ENCODE data around the gene C2CD2. TPM values are rescaled to one million over a fixed set of nuclear protein-coding genes. Genes with fewer than 3 reads are reported as not detected.

C2CD2 gene
- total and polyA plus RNA-seq, 3 donors from 2014 or later = 8.6 to 17.4 (median 13.2) TPM

- TF ChIP-seq CTCF (IDR thresholded peaks at IDR 0.05) = no peak
- no peak for TF ChIP-seq POLR2A (IDR thresholded peaks at IDR 0.05)
- Histone ChIP-seq H3K9me3 (no peaks in the 10 kb centered on the region), H3K4me3 (no peak overlapping the region), H3K27ac (no peak overlapping the region), H3K27me3 (no peaks in the 10 kb centered on the region), H3K36me3 (ENCODE audit: low read depth, missing control alignments) (no peaks in the 10 kb centered on the region), H3K4me1 (no peaks in the 10 kb centered on the region)
- WGBS, 2 donors = 83 to 93% methylated on average over 7 to 9 of the region's 9 CpGs
- DNase-seq = no peak
- intact Hi-C loops (cut with DNase I; ENCODE audit: low total_unique reads) = no loop called here
Observed at GRCh38 chr21:41852929-41853320, 100.9 kb downstream of the C2CD2 start.

GRCh38 chr21:41852151-41852928 lies 101.5 kb downstream of the C2CD2 start:
- TF ChIP-seq CTCF (IDR thresholded peaks at IDR 0.05) (no peak), POLR2A (IDR thresholded peaks at IDR 0.05) (no peak)
- Histone ChIP-seq H3K27ac (no peak overlapping the region), H3K4me1 (no peaks in the 10 kb centered on the region), H3K4me3 (no peak overlapping the region), H3K9me3 (no peaks in the 10 kb centered on the region), H3K36me3 (ENCODE audit: low read depth, missing control alignments) (no peaks in the 10 kb centered on the region), H3K27me3 (no peaks in the 10 kb centered on the region)
- 88 to 92% methylated on average over 18 to 21 of the region's 21 CpGs for WGBS, 2 donors
- intact Hi-C loops (cut with DNase I; ENCODE audit: low total_unique reads) = no loop called here
- no peak for DNase-seq

- H3K27me3 ChIP-seq = no peaks in the 10 kb centered on the region
- no peaks in the 10 kb centered on the region for H3K4me1 ChIP-seq
- intact Hi-C loops (cut with DNase I; ENCODE audit: low total_unique reads) = no loop called here
- no peak overlapping the region for H3K4me3 ChIP-seq
- TF ChIP-seq CTCF (IDR thresholded peaks at IDR 0.05) (no peak), POLR2A (IDR thresholded peaks at IDR 0.05) (no peak)
- DNase-seq = peak; percentile 58
- H3K9me3 ChIP-seq = no peaks in the 10 kb centered on the region
- no peaks in the 10 kb centered on the region for H3K36me3 ChIP-seq (ENCODE audit: low read depth, missing control alignments)
- 82 to 88% methylated on average over 20 to 23 of the region's 23 CpGs for WGBS, 2 donors
- no peak overlapping the region for H3K27ac ChIP-seq
Observed at GRCh38 chr21:41851090-41851790, 102.6 kb downstream of the C2CD2 start.

GRCh38 chr21:41850085-41850484 lies 103.7 kb downstream of the C2CD2 start:
- Histone ChIP-seq H3K9me3 (no peaks in the 10 kb centered on the region), H3K4me1 (no peaks in the 10 kb centered on the region), H3K4me3 (no peak overlapping the region), H3K27me3 (no peaks in the 10 kb centered on the region), H3K36me3 (ENCODE audit: low read depth, missing control alignments) (no peaks in the 10 kb centered on the region), H3K27ac (no peak overlapping the region)
- no peak for DNase-seq
- intact Hi-C loops (cut with DNase I; ENCODE audit: low total_unique reads) = no loop called here
- WGBS, 2 donors = 91 to 95% methylated on average over 9 of the region's 9 CpGs
- TF ChIP-seq POLR2A (IDR thresholded peaks at IDR 0.05) (no peak), CTCF (IDR thresholded peaks at IDR 0.05) (no peak)
